Right cardiac atrium (tissue), 5 donors: Measurements from ENCODE around the gene C8G. TPM values are rescaled to one million over a fixed set of nuclear protein-coding genes. Genes with fewer than 3 reads are reported as not detected.

ENCODE experiments used
- ATAC-seq, 2 donors: fragments of 200-7000 bp; cut with Tn5 transposase; one replicate each; pipeline versions ENCODE4 v1.8.0 to v1.9.1; 2020; ENCODE audit warnings: moderate library complexity in 2 of 2, mild to moderate bottlenecking in 1 of 2
- DNase-seq, 3 donors: peaks; one replicate each; pipeline ENCODE4 v3.0.0-alpha.2; 2020
- H3K27ac ChIP-seq: one replicate; pipeline ENCODE4 v1.5.1; 2013; ENCODE audit warnings: mild to moderate bottlenecking, low read length, control low read depth, moderate library complexity
- H3K27me3 ChIP-seq: one replicate; pipeline ENCODE4 v1.6.1; 2013; ENCODE audit not compliant: control insufficient read depth, insufficient read depth
- H3K4me1 ChIP-seq: one replicate; pipeline ENCODE4 v1.6.1; 2013; ENCODE audit warnings: low read length; ENCODE audit not compliant: control insufficient read depth, insufficient read depth
- H3K4me3 ChIP-seq: one replicate; pipeline ENCODE4 v1.5.1; 2013; ENCODE audit warnings: low read length, control low read depth
- H3K9me3 ChIP-seq: one replicate; pipeline ENCODE4 v1.6.1; 2013; ENCODE audit warnings: low read length; ENCODE audit not compliant: control insufficient read depth
- WGBS: extraction: QIAGEN DNeasy Blood & Tissue Kit; methylation state at CpG from one replicate; pipeline ENCODE4 v1.1.7; 2013; 5-methylcytosine and 5-hydroxymethylcytosine counted together
- intact Hi-C, 4 donors: fragments of 100-400 bp; cut with DNase I; formaldehyde crosslinking; loops; one replicate each; pipeline versions ENCODE4 v1.11.0 to v1.14.0; 2022 to 2023
- polyA plus RNA-seq: library from polyadenylated mRNA; stranded (reverse); fragments of 200-250 nt; gene quantifications from one replicate; pipeline ENCODE4 v1.2.3, GENCODE V29; 2013
- total RNA-seq, 4 donors: library from RNA; stranded (reverse); fragmentation: NEBNext Ultra II Directional; extraction: Animal tissue kit (Norgen Biotek cat#: 25700); gene quantifications; one replicate each; pipeline ENCODE4 v1.2.1, GENCODE V29; 2021
- donor health status: healthy with polysubstance abuse.
- donor health status: DM: no; HTN: yes; CAD: no.
- donor health status: DM: no; HTN: no; CAD: no.
- donor health status: DM: no; HTN: yes; CAD: no; lungs with severe emphysema.
- donor health status: DM: yes; HTN: yes; CAD: no.

The C8G gene
- total and polyA plus RNA-seq, 5 donors, result 1.0 to 1.8 (median 1.4) TPM

DNA sequence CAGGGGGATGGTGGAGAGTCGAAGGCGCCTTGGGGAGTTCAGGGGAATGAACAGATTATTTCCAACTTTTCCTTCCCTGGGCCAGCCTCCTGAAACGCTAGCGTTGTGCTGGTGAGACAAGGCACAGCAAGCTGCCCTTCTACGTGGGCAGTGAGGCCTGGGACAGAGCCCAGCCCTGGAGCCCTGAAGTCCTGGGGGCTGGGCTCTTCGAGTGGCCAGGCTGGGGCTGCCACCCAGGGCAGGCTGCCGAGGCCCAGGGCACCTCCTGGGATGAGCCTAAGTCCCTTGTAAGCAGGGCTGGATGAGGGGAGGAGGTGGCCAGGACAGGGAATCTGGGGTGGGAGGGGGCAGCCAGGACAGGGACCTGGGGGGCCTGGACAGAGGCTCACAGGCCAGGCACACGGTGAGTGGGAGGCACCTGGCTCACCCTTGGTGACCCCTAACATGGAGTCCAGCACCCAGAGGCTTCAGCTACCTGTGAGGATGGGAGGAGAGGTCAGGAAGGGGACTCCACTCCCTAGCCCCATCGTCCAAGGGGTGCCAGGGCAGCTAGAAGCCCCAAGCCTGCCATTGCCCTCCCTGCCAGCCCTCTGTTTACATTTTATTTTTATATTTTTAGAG is 5.7 kb downstream of the C8G start:
- WGBS, result 38% methylated on average over 9 of the region's 9 CpGs
- H3K4me1 ChIP-seq, result no peaks in the 10 kb centered on the region

DNA sequence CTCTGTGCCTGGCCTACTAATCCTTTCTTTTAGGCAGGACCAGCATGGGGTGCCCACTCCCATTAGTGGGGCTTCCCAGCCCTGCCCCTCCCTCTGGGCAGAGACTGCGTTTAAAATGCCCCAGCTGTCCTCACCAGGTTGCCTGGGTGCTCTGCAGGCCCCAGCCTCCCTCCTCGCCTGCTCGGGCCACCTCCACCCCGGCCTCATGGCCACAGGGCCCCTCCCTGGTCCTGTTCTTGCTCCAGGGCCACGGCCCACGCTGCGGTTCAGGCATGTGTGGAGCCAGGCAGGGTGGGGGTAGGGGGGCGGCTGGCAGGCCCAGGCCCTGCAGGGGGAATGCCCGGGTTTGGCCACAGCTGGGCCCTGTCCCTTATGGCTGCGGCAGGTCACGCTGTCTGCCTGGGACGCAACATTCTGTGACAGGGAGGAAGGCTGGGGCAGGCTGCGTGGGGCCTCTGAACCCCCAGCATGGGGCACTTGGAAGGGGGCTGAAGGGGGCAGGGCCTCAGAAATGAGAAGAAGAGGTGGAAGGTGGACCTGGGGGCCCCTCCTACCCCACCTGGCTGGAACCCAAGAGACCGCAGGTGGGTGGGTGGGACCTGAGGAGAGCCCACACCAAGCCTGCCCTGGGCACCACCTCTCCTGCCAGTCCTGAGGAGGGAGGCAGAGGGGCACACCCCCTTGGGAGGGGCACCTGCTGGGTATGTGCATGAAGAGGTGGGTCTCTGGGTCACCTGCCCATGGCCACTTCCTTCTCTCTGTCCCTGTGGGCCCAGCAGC is 6.7 kb downstream of the C8G start, which contains the start of gene LCN12:
Gene LCN12, plus strand, starts transcription at position 733 of the 780 bp plus-strand sequence. CDS start 55 bp downstream, outside the sequence.
- Histone ChIP-seq H3K4me3 (no peak within 1 kb of the TSS), H3K9me3 (no peaks in the 10 kb centered on the region), H3K4me1 (no peaks in the 10 kb centered on the region), H3K27ac (peak within 1 kb of the TSS; percentile 21), H3K27me3 (no peaks in the 10 kb centered on the region)
- 80% methylated on average over 14 of the region's 14 CpGs for WGBS
- ATAC-seq, result no peak
- DNase-seq, result peak in 2 of 3 donors; percentile 58 to 61
- intact Hi-C loops, result loop anchor here in 1 of 4 donors (5.0 kb wide), 1 partner anchor 76 kb away; the partner anchor contains the start of gene ABCA2

More for the DNA sequence above, 5.7 kb downstream of the C8G start:
- no peaks in the 10 kb centered on the region for H3K9me3 ChIP-seq
- ATAC-seq, result peak; percentile 1 to 23
- intact Hi-C loops, result loop anchor here in 1 of 4 donors (5.0 kb wide), 1 partner anchor 77 kb away; the partner anchor contains the start of gene ABCA2
- H3K27ac ChIP-seq, result peak overlapping the region; percentile 56
- H3K27me3 ChIP-seq, result no peaks in the 10 kb centered on the region
- DNase-seq, result peak in 2 of 3 donors; percentile 69 to 75
- no peak overlapping the region for H3K4me3 ChIP-seq

DNA sequence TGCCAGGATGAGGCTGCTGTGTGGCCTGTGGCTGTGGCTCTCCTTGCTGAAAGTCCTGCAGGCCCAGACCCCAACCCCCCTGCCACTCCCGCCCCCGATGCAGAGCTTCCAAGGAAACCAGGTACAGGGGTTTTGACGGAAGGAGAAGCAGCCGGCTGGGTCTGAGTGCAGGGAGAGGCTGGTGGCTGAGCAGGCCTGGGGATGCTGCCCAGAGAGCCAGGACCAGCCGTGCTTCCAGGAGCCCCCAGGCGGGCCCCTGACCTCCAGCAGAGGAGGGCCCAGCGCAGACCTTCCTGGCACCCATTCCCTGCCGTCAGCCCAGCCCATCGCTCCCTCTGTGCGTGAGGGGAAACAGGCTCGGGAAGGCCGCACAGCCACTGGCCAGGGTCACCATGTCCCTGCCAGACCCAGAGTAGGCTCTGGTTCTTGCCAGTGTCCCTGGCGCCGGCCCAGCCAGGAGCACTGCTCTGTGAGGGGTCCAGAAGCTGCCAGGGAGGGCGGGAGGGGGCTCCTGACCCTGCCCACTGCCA is 7.3 kb downstream of the C8G start:
- intact Hi-C loops, result loop anchor here in 1 of 4 donors (5.0 kb wide), 1 partner anchor 75 kb away; the partner anchor contains the start of gene ABCA2
- H3K4me3 ChIP-seq, result no peak overlapping the region
- peak in 2 of 3 donors; percentile 74 to 76 for DNase-seq

DNA sequence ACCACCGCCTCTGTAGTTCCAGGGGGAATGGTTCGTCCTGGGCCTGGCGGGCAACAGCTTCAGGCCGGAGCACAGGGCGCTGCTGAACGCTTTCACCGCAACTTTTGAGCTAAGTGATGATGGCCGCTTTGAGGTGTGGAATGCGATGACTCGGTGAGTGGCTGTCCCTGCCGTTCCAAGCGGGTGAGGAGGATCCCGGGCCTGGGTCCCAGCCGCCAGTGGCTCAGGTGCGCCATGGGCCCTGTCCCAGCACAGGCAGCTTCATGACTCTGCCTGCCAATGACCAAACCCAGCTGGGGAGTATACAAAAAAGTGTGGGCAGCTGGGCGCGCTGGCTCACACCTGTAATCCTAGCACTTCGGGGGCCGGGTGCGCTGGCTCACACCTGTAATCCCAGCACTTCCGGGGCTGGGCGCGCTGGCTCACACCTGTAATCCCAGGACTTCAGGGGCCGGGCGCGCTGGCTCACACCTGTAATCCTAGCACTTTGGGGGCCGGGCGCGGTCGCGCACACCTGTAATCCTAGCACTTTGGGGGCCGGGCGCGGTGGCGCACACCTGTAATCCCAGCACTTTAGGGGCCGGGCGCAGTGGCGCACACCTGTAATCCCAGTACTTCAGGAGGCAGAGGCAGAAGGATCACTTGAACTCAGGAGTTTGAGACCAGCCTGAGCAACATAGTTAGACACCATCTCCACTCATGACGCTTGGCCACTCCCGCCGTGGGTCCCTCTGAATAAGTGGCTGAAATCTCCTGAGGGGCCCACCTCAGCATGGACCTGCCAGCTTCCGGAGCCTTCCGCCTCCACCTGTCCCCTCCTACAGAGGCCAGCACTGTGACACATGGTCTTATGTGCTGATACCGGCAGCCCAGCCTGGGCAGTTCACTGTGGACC is 8.1 kb downstream of the C8G start:
- Histone ChIP-seq H3K27me3 (no peaks in the 10 kb centered on the region), H3K27ac (peak overlapping the region; percentile 21), H3K4me1 (no peaks in the 10 kb centered on the region), H3K9me3 (no peaks in the 10 kb centered on the region), H3K4me3 (no peak overlapping the region)
- DNase-seq (peak in 2 of 3 donors; percentile 43 to 45), ATAC-seq (no peak)
- intact Hi-C loops, result loop anchor here in 1 of 4 donors (5.0 kb wide), 1 partner anchor 74 kb away; the partner anchor contains the start of gene ABCA2
- WGBS, result 81% methylated on average over 44 of the region's 44 CpGs

More for the DNA sequence above, 7.3 kb downstream of the C8G start:
- Histone ChIP-seq H3K27me3 (no peaks in the 10 kb centered on the region), H3K27ac (peak overlapping the region; percentile 6), H3K9me3 (no peaks in the 10 kb centered on the region), H3K4me1 (no peaks in the 10 kb centered on the region)
- no peak for ATAC-seq
- WGBS, result 52% methylated on average over 15 of the region's 15 CpGs

DNA sequence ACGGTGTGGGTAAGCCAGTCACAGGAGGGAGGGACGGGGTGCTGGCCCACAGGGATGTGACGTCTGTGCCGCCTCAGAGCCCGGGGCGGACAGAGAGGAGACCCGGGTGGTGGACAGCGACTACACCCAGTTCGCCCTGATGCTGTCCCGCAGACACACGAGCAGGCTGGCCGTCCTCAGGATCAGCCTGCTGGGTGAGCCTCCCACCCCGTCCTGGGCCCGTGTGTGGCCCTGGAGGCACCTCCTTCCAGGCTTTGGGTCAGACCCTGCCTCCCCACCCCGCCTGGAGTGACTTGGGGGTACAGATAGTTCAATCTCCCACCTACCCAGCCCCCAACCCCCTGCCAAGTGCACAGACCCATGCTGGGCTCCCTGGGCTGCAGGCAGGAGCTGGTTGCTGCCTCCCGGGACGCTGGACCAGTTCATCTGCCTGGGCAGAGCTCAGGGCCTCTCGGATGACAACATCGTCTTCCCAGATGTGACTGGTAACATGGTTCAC is 8.8 kb downstream of the C8G start:
- Histone ChIP-seq H3K4me1 (no peaks in the 10 kb centered on the region), H3K9me3 (no peaks in the 10 kb centered on the region), H3K27me3 (no peaks in the 10 kb centered on the region), H3K4me3 (no peak overlapping the region), H3K27ac (no peak overlapping the region)
- ATAC-seq, result no peak
- WGBS, result 81% methylated on average over 19 of the region's 19 CpGs
- intact Hi-C loops, result loop anchor here in 1 of 4 donors (5.0 kb wide), 1 partner anchor 73 kb away; the partner anchor contains the start of gene ABCA2
- peak in 2 of 3 donors; percentile 35 to 53 for DNase-seq

DNA sequence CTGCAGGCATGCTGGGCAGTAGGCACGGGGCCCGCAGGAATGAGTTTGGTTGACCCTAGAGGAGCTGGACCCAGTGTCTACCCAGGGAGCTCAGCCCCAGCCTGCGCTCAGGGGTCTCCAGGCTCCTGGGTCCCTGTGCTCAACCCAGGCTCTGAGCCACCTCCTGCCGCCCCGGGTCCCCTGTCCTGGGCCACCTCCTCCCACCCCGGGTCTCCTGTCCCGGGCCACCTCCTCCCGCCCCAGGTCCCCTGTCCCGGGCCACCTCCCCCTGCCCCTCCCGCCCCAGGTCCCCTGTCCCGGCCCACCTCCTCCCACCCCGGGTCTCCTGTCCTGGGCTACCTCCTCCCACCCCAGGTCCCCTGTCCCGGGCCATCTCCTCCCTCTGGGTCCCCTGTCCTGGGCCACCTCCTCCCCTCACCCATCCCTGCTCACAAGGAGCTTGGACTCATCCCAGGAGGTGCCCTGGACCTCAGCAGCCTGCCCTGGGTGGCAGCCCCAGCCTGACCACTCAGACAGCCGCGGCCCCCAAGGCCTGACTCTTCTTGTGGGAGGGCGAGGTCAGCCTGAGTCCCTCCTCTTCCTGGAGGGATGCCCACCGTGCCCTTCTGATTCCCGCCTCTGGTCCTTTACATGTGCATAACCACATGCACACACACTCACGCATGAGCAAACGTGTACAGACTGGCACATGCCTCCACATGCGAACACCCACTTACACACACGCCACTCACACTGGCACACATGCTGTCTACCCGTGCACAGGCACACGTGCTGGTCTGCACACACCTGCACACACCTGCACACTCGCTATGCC is 9.4 kb downstream of the C8G start:
- H3K4me3 ChIP-seq, result no peak overlapping the region
- 87% methylated on average over 25 of the region's 25 CpGs for WGBS
- intact Hi-C loops, result loop anchor here in 1 of 4 donors (5.0 kb wide), 1 partner anchor 73 kb away; the partner anchor contains the start of gene ABCA2

DNA sequence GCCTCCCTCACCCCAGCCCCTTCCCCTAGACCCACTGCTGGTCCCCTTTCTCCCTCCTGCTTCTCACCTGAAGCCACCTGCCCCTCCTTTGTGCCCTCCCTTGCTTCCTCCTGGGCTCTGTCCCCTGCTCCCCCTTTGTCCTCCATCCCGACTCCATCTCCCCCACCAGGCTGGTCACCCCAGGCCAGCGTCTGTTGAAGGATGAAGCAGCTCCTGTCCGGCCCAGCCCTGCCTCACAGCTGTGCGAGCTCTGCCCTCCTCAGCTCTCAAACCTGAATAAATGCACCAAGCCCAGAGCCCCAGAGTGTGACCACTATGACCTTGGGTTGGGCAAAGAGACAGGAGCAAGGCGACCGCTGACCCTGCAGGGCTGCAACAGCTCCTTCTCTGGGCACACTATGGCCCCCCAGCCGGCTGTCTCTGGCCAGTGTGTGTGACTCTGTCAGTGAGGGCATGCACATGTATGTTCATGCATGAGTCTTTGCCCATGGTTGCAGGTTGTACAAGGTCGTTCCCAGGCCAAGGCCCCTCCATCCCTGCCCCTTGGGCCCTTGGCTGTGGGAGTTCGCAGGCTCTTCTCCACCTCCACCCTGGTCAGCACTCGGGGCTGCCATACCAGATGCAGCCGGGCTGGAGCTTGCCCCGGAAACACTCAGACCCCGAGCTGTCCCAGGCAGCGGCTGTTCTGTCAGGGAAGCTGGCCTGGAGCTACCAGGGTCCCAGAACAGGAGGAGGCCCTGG is 10.3 kb downstream of the C8G start:
- DNase-seq (peak in 2 of 3 donors; percentile 23 to 26), ATAC-seq (no peak)
- Histone ChIP-seq H3K4me1 (no peaks in the 10 kb centered on the region), H3K4me3 (no peak overlapping the region), H3K27me3 (no peaks in the 10 kb centered on the region), H3K27ac (no peak overlapping the region), H3K9me3 (no peaks in the 10 kb centered on the region)
- intact Hi-C loops, result no loop called here
- WGBS, result 85% methylated on average over 14 of the region's 14 CpGs

More for the DNA sequence above, 9.4 kb downstream of the C8G start:
- Histone ChIP-seq H3K4me1 (no peaks in the 10 kb centered on the region), H3K27me3 (no peaks in the 10 kb centered on the region), H3K27ac (no peak overlapping the region), H3K9me3 (no peaks in the 10 kb centered on the region)
- ATAC-seq (no peak), DNase-seq (peak in 2 of 3 donors; percentile 37 to 50)

DNA sequence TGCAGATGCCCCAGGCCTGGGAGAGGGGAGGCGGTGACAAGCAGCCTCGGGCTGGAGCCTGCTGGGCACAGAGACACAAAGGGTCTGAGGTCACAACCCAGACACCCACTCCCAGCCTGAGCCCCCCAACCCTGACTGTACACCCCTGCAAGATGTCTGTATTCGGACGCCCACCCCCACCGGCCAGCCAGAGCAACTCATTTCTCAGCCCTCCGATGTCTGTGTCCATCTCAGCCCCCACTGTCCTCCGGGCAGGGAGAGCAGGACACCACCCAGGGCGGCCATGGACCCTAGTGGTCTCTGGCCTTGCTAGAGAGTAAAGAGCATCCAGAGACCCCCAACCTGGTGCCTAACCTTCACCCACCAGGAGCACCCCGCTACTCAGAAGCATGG is 10.9 kb downstream of the C8G start:
- Histone ChIP-seq H3K27ac (no peak overlapping the region), H3K9me3 (no peaks in the 10 kb centered on the region), H3K4me1 (no peaks in the 10 kb centered on the region), H3K27me3 (no peaks in the 10 kb centered on the region), H3K4me3 (no peak overlapping the region)
- intact Hi-C loops, result no loop called here
- peak in 2 of 3 donors; percentile 14 to 44 for DNase-seq
- WGBS, result 95% methylated on average over 9 of the region's 9 CpGs
- no peak for ATAC-seq

DNA sequence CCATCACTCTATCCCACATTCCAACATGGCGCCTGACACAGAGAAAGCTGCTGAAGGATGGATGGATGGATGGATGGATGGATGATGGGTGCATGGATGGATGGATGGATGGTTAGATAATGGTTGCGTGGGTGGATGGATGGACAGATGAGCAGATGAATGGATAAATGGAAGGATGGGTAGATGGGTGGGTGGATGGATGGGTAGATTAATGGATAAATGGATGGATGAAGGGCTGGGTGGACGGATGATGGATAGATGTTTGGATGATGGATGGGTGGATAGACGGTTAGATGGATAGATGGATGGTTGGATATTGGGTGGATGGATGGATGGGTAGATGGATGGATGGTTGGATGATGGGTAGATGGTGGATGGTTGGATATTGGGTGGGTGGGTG is 11.6 kb downstream of the C8G start:
- intact Hi-C loops, result no loop called here
- no peak for DNase-seq
- no peaks in the 10 kb centered on the region for H3K27me3 ChIP-seq
- WGBS, result 96% methylated on average over 4 of the region's 4 CpGs
- H3K4me3 ChIP-seq, result no peak overlapping the region
- no peaks in the 10 kb centered on the region for H3K4me1 ChIP-seq
- H3K9me3 ChIP-seq, result no peaks in the 10 kb centered on the region
- ATAC-seq, result no peak
- H3K27ac ChIP-seq, result no peak overlapping the region
